ENCODE results near the gene PAXIP1. TPM values are rescaled to one million over a fixed set of nuclear protein-coding genes. Genes with fewer than 3 reads are reported as not detected.
"Not testable (repeated sequence)": the region's sequence is repeated elsewhere in the genome, so short reads cannot be mapped to it uniquely, and the experiment has no call there.

Gene PAXIP1
- total RNA-seq, 1 experiment from 2014 or later: 21.4 TPM

DNA sequence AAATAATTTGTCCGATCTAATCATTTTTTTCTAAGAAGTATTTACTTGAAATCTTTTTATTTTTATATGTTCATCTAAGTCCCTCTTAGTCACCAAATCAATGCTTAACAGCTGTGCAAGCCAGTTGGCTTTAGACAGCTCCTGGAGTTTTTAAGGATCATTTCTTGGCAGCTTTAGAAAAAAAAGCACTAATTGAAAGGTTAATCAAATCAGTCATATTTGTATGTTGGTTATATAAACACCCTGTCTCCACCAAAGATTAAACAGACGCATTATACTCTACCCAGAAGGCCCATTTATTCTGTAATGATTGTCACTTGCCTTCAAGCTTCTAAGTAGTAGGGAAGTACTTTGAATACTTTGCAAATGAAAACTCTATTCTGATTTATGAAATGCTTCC, 60.2 kb downstream of the PAXIP1 start:
- no peak for DNase-seq (ENCODE audit: low read depth)

DNA sequence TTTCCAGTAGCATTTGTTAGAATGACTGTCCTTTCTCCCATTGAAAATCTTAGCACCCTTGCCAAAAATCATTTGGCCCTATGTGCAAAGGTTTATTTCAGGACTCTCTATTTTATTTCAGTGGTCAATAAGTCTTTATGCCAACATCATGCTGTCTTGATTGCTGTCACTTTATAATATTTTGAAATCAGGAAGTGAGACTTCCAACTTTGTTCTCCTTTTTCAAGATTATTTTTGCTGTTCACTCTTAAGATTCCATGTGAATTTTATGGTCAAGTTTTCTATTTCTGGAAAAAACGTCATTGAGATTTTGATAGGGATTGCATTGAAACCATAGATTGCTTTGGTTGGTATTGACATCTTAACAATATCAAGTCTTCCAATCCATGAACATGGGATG, 65.1 kb downstream of the PAXIP1 start:
- DNase-seq (ENCODE audit: low read depth): no peak

DNA sequence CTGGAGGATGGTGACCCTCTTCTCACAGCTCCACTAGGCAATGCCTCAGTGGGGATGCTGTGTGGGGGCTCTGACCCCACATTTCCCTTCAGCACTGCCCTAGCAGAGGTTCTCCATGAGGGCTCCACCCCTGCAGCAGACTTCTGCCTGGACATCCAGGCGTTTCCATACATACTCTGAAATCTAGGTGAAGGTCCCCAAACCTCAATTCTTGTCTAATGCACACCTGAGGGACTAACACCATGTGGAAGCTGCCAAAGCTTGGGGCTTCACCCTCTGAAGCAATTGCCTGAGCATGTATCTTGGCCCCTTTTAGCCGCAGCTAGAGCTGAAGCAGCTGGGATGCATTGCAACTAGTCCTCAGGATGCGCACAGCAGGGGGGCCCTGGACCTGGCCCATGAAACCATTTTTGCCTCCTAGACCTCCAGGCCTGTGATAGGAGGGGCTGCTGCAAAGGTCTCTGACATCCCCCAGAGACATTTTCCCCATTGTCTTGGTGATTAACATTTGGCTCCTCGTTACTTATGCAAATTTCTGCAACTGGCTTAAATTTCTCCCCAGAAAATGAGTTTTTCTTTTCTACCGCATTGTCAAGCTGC, 68.5 kb downstream of the PAXIP1 start:
- DNase-seq (ENCODE audit: low read depth): not testable (repeated sequence)

DNA sequence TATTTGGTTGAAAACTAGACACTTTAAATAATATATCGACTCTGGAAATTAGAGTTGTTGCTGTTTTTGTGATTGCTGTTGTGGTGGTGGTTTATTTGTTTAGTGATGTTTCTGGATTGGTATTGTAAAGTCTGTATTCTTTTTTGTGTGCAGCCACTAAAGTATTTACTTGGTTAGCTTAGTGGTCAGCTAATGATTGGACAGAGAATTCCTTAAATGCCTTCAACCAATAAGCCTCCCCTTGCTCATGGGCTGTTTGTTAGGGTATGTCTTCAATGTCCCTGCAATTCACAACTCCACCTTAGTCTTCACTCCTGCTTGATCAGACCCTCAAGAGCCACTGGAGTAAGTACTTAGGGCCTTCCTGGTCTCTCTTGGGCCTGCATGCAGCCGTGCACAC, 71.0 kb downstream of the PAXIP1 start:
- DNase-seq (ENCODE audit: low read depth): peak; percentile 33

DNA sequence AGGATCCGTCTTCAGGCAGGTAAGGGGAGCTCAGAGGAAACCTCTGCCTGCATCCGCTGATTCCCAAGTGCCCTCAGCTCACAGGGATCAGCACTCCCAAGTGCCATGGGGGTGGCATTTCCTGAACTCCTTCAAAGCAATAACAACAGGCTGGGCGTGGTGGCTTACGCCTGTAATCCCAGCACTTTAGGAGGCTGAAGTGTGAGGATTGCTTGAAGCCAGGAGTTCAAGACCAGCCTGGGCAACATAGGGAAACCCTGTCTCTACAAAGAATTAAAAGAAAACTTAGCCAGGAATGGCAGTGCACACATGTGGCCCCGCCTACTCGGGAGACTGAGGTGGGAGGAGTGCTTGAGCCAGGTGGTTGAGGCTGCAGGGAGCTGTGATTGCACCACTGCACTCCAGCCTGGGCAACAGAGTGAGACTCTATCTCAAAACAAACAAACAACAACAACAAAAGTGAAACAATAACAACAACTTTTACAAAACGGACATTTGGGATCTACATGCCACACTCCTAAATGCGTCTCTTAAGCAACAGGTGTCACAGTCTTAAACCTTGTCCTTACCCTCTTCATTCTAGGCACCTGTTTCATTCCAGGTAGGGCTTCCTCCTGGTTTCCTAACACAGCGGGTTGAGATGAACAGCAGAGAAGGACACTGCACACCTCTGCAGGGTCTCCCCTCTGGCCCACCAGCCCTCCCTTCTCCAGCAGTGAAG, 73.8 kb downstream of the PAXIP1 start:
- DNase-seq (ENCODE audit: low read depth): no peak

DNA sequence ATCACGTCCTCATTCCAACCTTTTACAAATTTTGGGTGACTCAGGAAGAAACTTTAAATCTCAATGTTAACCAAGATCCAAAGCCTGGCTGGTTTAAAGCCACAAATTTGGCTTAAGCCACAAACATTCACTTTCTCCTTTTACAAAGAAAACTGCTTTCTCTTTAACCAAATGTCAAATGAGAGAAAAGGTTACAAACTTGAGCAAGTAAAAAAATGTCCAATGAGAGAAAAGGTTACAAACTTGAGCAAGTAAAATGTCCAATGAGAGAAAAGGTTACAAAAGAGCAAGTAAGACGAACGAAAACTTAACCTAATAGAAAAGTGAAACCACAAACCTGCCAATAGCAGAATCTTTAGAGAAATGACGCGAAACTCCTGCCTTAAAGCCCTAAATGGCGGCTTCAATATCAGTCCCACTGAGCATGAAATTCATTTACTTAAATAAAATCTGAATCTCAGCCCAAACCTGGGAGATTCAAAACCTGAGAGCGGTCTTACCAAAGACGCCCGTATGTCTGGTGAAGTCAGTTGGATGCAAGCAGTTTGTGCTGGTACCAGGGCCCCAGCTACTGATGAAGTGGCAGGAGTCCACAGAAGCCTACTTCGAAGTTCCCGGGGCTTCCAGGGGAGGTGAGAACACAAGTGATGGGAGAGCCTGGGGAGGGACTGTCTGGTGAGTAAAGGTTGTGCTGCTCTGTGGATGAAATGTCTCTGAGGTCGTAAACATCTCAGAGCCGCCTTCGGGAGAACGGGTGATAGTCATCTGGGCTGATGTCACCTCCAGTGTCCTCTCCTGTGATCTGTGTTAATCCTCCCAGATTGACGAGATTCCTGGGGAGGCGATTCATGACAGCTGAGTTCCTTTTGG, 74.6 kb downstream of the PAXIP1 start:
- DNase-seq (ENCODE audit: low read depth): peak; percentile 97

DNA sequence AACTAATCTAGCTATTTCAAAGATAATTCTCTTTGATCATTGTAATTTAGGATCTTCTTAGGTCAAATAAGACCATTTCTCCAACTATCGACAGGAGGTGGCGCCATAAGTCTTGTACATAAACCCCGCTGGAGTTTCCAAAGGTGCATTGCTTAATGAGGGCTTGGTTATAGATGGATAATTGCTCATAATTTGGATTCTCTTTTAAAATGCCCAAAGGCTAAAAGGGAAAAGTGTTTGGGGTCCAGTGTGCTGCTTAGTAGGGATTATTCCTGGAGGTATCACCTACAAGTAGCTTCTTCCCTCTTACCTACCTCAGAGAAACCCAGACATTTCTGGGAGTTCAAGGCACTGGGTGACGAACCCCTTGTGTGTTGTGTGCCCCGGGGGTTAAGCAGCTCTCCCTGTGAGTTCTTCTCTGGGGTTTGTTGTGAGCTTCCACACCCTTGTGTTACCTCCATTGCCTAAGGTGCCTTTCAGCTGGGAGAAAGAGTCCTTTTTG, 75.2 kb downstream of the PAXIP1 start:
- DNase-seq (ENCODE audit: low read depth): peak; percentile 82

DNA sequence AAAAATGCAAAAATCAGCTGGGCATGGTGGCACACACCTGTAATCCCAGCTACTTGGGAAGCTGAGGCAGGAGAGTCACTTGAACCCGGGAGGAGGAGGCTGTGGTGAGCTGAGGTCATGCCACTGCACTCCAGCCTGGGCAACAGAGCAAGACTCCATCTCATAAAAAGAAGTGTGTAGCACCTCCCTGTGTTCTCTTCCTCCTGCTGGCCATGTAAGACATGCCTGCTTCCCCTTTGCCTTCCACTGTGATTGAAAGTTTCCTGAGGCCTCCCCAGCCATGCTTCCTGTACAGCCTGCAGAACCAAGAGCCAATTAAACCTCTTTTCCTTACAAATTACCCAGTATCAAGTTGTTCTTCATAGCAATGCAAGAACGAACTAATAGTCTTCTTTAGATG, 80.5 kb downstream of the PAXIP1 start:
- not testable (repeated sequence) for DNase-seq (ENCODE audit: low read depth)

DNA sequence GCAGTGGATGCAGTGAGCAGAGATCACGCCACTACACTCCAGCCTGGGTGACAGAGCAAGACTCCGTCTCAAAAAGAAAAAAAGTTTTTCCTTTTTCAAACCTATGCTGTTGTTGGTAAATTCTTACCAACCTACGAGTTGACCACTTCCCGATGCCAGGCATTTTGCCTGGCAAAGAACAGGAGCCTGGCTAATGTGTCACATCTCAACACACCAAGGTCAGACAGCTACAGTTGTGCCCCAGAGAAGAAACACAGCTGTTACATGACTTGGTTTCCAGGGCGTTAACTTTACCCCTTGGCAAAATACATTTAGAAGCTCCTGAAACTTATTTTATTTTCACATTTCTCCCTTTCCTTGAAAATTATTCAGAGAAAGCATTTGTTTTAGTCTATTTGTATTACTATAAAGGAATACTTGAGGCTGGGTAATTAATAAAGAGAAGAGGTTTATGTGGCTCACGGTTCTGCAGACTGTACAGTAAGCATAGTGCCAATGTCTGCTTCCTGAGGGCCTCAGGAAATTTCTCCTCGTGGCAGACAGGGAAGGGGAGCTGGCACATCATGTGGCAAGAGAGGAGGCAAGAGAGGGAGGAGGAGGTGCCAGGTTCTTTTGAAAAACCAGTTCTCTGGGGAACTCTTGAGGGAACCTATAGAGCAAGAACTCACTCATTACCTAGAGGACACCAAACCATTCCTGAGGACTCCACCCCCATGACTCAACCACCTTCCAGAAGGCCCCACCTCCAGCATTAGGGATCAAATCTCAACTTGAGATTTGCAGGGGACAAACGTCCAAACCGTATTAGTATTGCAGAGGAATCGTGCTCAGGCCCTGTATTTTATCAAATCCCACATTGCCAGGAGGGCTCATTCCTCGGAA, 83.3 kb downstream of the PAXIP1 start:
- peak; percentile 54 for DNase-seq (ENCODE audit: low read depth)

DNA sequence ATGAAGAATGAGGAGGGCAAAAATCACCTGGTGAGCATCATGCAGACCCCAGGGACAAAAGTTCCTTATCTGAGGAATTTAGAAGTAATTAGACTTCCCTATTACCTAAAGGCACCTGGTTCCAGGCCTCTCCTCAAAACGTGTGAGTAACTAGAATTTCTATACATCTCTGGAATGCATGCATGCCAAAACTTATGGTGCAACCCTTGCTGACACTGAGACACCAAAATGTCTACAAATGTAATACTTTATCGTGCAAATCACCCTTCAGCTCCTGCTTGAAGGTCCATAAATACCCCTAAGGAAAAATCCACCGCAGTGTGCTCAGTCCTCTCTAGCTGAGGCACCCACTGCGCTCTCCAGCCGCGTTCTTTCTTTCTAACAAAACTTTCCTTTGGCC, 84.2 kb downstream of the PAXIP1 start:
- no peak for DNase-seq (ENCODE audit: low read depth)

DNA sequence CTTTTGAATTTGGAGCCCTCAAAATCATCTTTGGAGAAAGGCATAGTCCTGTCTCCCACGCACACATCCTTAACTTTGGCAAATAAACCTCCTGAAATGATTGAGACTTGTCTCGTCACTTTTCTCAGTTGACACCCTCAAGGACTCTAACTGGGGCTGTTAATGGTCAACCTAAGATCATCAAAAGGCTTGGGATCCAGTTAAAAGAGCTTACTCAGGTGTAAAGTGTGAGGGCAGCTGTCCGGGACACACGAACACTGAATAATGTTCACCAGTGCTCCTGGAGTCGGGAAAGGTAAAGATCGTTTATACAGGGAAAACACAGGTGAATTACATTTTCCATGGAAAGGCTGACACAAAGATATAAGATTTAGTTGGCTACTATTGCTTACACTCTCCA, 84.7 kb downstream of the PAXIP1 start:
- no peak for DNase-seq (ENCODE audit: low read depth)

DNA sequence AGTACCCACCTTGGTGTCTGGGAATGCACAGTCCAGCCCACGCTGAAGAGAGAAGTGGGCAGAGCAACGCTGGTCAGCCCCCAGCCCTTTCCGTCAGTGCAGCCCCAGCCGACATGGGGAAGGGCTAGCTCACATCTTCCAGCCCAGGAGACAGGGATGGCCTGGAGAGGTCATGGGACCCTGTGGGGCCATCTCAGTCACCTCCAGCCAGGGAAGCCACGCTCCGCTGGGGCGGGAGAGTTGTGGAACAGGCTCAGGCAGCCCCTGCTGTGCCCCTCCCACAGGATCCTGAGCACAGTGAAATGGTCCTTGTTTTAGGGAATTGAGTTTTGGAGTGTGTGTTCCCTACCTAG, 85.1 kb downstream of the PAXIP1 start:
- DNase-seq (ENCODE audit: low read depth): no peak

DNA sequence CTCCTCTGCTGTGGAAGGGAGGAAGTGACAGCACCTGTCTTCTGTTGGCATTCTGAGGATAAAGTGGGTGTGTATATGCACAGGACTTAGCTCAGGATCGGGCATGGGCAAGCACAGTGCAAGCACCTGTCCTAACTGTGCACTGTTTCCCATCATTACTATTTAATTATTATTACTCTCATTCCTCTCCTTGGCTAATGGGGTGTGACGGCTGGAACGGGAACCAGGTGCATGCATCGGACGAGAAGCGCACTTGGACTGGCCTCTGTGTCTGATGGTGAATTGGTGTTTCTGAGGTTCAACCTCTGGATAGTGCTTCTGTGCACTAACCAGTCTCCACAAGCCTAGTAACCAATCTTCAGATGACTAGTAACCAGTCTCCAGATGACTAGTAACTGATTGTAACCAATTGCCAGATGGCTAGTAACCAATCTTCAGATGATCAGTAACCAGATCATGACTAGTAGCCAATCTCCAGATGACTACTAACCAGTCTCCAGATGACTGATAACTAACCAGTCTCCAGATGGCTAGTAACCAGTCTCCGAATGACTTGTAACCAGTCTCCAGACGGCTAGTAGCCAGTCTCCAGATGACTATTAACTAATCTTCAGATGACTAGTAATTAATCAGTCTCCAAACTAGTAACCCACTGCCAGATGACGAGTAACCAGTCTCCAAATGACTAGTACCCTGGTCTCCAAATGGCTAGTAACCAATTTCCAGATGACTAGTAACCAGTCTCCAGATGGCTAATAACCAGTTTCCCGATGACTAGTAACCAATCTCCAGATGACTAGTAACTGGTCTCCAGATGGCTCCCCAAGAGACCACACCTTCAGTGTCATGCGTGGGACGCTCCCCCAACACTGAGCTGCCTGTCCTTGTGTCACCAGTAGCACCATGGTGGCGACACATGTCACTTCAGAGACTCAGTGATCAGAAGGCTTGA, 85.8 kb downstream of the PAXIP1 start:
- DNase-seq (ENCODE audit: low read depth): no peak

DNA sequence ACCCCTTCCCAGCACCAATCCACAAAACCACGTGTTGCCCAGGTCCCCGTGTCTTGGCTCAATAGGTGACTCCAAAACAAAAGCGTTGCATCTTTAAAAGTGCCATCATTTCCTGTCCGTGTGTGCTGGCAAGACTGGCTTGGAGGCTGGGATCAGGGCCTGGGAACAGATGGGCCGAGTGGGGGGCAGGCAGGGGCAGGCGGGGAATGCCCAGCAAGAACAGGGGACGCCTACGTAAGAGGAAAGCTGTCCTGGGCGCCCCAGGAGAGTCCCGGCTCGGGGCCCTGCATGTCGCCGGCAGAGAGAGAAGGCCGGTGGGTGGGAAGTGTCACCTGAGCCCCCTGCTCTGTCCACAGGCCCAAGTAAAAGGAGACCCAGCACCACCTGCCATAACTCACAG, 86.5 kb downstream of the PAXIP1 start:
- no peak for DNase-seq (ENCODE audit: low read depth)

DNA sequence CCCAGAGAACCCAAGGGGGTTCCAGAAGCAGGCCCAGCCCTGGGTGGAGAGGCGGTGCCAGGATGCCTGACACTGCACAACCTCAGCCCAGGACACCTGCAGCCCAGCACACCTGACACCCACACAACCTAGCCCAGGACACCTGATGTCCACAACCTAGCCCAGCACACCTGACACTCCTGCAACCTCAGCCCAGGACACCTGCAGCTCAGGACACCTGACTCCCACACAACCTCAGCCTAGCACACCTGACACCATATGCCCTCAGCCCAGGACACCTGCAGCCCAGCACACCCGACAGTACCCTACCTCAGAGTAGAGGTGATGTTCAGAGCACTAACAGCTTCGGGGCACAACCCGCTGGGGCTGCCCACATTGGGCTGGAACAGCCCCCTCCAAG, 87.3 kb downstream of the PAXIP1 start:
- no peak for DNase-seq (ENCODE audit: low read depth)

DNA sequence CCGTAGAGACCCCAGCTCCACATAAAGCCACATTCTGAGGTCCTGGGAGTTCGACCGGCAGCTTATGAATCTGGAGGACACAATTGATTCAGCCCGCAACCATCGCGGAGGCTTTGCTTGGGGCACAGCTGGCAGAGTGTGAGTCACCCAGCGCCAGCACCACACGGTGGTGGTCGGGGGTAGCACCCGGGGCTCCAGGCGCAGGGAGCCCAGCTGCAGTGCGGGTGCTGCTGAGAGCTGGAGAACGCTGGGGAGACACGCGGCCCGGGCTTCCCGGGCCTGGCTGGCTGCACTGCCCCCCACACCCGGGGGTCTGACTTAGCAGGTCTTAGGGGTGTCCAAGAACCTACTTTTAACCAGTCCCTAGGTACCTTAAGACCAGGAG, 87.9 kb downstream of the PAXIP1 start:
- no peak for DNase-seq (ENCODE audit: low read depth)

DNA sequence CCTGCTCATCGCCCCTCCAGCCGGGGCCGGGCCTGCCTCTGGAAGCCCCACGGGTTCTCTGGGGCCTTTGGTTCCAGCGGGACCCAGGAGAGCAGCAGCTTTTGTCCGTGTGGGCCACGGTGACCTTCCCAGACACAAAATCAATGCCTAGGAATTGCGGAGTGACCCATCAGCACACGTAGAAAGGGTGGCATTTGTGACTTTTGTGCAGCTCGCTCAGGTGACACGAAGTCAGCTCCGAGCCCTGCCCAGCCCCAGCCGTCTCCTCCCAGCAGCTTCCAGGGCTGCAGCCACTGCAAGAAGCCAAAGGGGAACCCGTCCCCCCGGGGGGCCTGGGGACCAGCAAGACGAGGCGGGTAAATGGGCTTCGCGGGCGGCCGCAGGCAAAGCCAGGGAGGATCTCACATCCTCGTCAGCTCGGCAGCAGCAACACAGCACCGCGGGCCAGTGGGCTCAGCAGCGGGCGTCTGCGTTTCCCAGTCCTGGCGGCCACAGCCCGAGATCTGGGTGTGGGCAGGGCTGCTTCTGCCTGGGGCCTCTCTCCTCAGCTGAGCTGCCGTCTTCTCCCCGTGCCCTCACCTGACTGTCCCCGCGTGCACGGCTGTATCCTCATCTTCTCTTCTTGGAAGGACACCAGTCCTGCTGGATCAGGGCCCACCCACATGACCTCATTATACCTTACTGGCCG, 88.5 kb downstream of the PAXIP1 start:
- DNase-seq (ENCODE audit: low read depth): no peak

DNA sequence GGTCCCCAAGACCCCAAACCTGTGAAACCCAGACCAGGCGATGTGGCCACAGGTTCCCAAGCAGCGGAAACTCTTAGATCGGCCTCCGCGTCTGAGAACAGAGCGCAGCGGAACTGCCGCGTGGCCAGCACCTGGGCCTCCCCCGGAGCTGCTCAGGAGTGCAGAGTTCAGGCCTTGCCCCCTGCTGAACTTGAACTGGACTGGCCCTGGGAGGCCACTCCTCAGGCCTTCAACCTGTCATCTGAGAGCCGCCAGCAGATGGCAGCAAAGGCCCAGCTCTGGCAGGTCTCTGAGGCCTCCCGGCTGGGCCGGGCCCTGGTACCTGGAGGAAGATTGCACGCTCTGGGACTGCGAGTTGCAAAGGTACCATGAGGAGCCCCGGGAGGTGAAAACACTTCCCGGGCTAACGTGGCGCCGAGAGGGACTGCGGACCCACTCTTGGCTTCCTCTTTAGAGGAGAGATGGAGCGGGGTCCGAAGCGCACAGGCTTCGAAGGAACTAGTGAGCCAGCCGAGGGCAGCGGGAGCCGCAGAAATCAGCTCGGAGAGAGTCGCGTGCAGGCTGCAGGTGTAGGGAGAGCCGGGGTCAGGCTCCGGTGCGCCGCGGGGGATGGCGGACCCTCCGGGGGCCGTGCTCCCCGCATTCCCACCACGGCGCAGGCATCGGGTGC, 89.2 kb downstream of the PAXIP1 start:
- DNase-seq (ENCODE audit: low read depth): peak; percentile 56

Measured in LHCN-M2 (cell line).